SKM-1 treated with dmso at 0.1 percent for 144 hours (cell line): ENCODE data around the gene OR52E6.

Source experiments
- DNase-seq: peaks from one replicate; lab custom pipeline; 2025; ENCODE audit not compliant: unreplicated experiment; lab: John Stamatoyannopoulos, UW

OR52E6 gene

GRCh38 chr11:5803982-5804381 is 37.7 kb downstream of the OR52E6 start:
- no peak for DNase-seq

GRCh38 chr11:5796541-5796940 is 45.2 kb downstream of the OR52E6 start:
- DNase-seq: no peak

- DNase-seq: no peak
These were observed 50.5 kb downstream of the OR52E6 start, which contains the start of gene OR52N1 for GRCh38 chr11:5791165-5791564. Gene OR52N1 (minus strand): TSS chr11:5791265. CDS start chr11:5788816, 2,449 bp downstream.
